Measurements from ENCODE around the gene MADD.

MADD gene

GRCh38 chr11:47366020-47366490 is 96.1 kb downstream of the MADD start:
- in situ Hi-C loops (cut with HindIII; ENCODE audit: low pct_ligation_motif_present, low pct_unique_long_range_greater_than_20kb, low sequenced_read_pairs) = no loop called here
- no peak for DNase-seq

DNA sequence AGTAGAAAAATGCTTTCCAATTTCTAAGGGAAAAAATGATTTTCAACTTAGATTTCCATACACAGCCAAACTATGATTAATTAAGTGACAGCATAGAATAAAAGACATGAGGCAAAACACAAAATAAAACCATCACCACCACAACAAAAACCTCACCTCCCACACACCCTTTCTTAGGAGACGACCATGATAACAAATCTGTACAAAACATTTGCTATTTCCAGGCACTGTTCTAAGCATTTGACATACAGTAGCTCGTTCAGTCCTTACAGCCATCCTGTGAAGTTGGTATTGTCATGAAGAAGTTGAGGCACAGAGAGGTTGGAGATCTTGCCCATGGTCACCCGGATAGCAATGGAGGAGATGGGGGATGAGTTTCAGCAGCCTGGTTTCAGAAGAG is 99.7 kb downstream of the MADD start:
- in situ Hi-C loops (cut with HindIII; ENCODE audit: low pct_ligation_motif_present, low pct_unique_long_range_greater_than_20kb, low sequenced_read_pairs) = no loop called here

GRCh38 chr11:47372422-47372821 is 102.5 kb downstream of the MADD start:
- in situ Hi-C loops (cut with HindIII; ENCODE audit: low pct_ligation_motif_present, low pct_unique_long_range_greater_than_20kb, low sequenced_read_pairs) = no loop called here
- DNase-seq = no peak

More for the DNA sequence above, 99.7 kb downstream of the MADD start:
- DNase-seq = no peak

- DNase-seq = peak; percentile 74
- in situ Hi-C loops (cut with HindIII; ENCODE audit: low pct_ligation_motif_present, low pct_unique_long_range_greater_than_20kb, low sequenced_read_pairs) = no loop called here
Observed at GRCh38 chr11:47373876-47374719, 104.2 kb downstream of the MADD start.

DNA sequence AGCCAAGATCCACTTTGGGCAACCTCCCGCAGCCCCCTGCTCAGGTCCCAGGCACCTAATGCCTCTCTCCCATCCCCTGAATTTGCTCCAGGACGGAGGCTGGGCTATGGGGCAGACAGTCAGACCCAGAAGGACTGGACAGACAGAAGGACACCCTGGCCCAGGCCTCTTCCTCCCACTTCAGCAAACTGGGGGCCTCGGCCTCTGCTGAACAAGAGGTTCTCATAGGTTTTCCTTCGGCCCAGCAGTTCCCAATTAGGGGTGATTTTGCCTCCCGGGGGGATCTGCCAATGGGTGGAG is 104.7 kb downstream of the MADD start:
- in situ Hi-C loops (cut with HindIII; ENCODE audit: low pct_ligation_motif_present, low pct_unique_long_range_greater_than_20kb, low sequenced_read_pairs) = no loop called here
- DNase-seq = no peak

- no peak for DNase-seq
- in situ Hi-C loops (cut with HindIII; ENCODE audit: low pct_ligation_motif_present, low pct_unique_long_range_greater_than_20kb, low sequenced_read_pairs) = no loop called here
Observed at GRCh38 chr11:47375020-47375419, 105.1 kb downstream of the MADD start.

- no peak for DNase-seq
- in situ Hi-C loops (cut with HindIII; ENCODE audit: low pct_ligation_motif_present, low pct_unique_long_range_greater_than_20kb, low sequenced_read_pairs) = no loop called here
Observed at GRCh38 chr11:47375546-47376085, 105.7 kb downstream of the MADD start.

GRCh38 chr11:47376107-47376524 is 106.2 kb downstream of the MADD start:
- in situ Hi-C loops (cut with HindIII; ENCODE audit: low pct_ligation_motif_present, low pct_unique_long_range_greater_than_20kb, low sequenced_read_pairs) = no loop called here
- DNase-seq = no peak

DNA sequence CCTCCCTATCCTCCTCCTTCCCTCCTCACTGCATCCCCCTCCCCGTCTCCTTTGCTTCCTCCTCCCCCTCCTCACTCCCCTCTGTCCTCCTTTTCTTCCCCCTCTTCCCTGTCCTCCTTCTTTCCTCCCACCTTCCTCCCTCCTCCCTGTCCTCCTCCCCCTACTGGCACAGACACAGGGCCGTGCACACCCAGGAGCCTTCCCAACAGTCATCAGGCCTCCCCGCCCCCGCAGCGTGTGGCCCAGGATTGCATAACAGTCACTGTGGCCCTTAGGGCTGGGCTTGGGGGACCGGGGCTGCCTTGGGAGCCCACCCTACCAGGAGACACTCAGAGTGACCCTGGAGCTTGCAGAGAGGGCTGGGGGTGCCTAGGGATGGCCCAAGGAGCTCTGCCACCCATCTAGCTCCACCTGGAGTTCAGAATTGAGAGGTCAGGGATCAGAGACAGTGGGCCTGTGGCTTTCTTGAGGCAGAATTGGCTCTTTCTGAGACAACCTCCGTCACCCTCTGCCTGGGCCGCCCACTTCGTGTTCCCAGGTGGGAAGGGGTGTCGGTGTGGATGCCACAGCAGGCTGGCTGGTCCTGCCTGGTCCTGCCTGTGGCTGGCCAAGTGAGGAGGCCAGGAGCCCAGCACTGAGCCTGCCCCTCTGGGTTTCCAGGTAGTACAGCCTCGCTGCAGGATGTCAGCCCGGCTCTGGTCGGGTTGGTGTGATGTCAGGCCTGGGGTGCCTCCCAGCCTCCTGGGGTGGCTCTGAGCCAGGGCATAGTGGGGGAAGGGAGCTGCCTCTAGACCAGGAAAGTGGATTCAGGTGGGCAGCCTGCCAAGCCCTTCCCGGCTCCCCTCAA is 106.8 kb downstream of the MADD start:
- DNase-seq = no peak
- in situ Hi-C loops (cut with HindIII; ENCODE audit: low pct_ligation_motif_present, low pct_unique_long_range_greater_than_20kb, low sequenced_read_pairs) = no loop called here

- in situ Hi-C loops (cut with HindIII; ENCODE audit: low pct_ligation_motif_present, low pct_unique_long_range_greater_than_20kb, low sequenced_read_pairs) = no loop called here
- no peak for DNase-seq
Observed at GRCh38 chr11:47377571-47378009, 107.7 kb downstream of the MADD start.

- no peak for DNase-seq
- in situ Hi-C loops (cut with HindIII; ENCODE audit: low pct_ligation_motif_present, low pct_unique_long_range_greater_than_20kb, low sequenced_read_pairs) = no loop called here
Observed at GRCh38 chr11:47378010-47378835, 108.3 kb downstream of the MADD start, which contains the start of gene SPI1. TSS of gene SPI1 (minus strand) at chr11:47378547. CDS start at chr11:47378353, 194 bp downstream.

DNA sequence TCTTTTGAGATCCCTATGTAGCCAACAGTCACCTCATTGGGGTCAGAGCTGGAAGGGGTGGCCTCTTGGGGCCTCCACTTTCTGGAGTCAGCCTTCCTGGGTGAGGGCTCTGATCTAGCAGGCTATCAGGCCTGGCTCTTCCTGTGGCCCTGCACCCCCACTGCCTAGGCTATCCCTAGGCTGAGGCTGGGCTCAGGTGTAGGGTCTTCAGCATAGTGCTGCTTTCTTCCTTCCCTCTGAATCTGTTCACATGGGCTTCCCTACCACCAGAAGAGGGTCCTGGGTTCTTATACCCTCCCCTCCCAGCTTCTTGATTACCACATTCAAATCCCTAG is 108.9 kb downstream of the MADD start:
- no peak for DNase-seq
- in situ Hi-C loops (cut with HindIII; ENCODE audit: low pct_ligation_motif_present, low pct_unique_long_range_greater_than_20kb, low sequenced_read_pairs) = no loop called here

DNA sequence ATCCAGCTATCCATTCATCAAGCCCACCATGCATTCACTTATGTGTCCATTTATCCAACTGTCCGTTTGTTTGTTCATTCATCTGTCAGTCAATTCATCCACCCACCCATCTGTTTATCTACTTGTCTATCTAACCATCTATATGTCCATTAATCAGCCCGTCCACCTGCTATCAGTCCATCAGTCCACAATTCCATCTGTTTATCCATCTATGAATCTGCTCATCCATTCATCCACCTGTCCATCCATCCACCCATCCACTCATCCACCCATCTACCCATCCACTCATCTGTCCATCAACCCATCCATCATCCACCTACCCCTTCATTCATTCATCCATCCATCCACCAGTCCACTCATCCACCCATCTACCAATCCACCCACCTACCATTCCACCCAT is 109.4 kb downstream of the MADD start:
- in situ Hi-C loops (cut with HindIII; ENCODE audit: low pct_ligation_motif_present, low pct_unique_long_range_greater_than_20kb, low sequenced_read_pairs) = no loop called here
- DNase-seq = no peak

Measured in ACHN (cell line).